ENCODE results near the gene COA8. TPM values are rescaled to one million over a fixed set of nuclear protein-coding genes. Genes with fewer than 3 reads are reported as not detected.
A peak's percentile ranks its signal among the peaks of the same experiment; 100 is the strongest.

COA8 gene
- total and polyA plus RNA-seq, 11 donors, result 30.6 to 109 (median 45.9) TPM

GRCh38 chr14:103547941-103548462 lies 14.8 kb upstream of the COA8 start:
- 90 to 92% (median 92%) methylated on average over 17 to 18 of the region's 18 CpGs for WGBS, 4 donors
- Histone ChIP-seq H3K4me1 (peaks cover 0 to 73% (median 53%) of the 10 kb centered on the region in 12 donors), H3K9me3 (no peaks in the 10 kb centered on the region), H3K27ac (peak overlapping the region in 2 of 12 donors; percentile 91 to 93), H3K27me3 (no peaks in the 10 kb centered on the region), H3K4me3 (no peak overlapping the region), H3K36me3 (peaks cover 0 to 2% (median 0%) of the 10 kb centered on the region in 9 donors)
- intact Hi-C loops (cut with DNase I), result loop anchor here in 7 of 10 donors (2.0 to 5.0 kb wide), 3 partner anchors 29 to 47 kb away; no protein-coding TSS in a partner anchor
- no peak for ATAC-seq
- DNase-seq, result peak in 1 of 5 donors; percentile 10
- TF ChIP-seq, protein P1, sequence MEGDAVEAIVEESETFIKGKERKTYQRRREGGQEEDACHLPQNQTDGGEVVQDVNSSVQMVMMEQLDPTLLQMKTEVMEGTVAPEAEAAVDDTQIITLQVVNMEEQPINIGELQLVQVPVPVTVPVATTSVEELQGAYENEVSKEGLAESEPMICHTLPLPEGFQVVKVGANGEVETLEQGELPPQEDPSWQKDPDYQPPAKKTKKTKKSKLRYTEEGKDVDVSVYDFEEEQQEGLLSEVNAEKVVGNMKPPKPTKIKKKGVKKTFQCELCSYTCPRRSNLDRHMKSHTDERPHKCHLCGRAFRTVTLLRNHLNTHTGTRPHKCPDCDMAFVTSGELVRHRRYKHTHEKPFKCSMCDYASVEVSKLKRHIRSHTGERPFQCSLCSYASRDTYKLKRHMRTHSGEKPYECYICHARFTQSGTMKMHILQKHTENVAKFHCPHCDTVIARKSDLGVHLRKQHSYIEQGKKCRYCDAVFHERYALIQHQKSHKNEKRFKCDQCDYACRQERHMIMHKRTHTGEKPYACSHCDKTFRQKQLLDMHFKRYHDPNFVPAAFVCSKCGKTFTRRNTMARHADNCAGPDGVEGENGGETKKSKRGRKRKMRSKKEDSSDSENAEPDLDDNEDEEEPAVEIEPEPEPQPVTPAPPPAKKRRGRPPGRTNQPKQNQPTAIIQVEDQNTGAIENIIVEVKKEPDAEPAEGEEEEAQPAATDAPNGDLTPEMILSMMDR (IDR thresholded peaks at IDR 0.05), result no peak
- no peak for TF ChIP-seq POLR2A (IDR thresholded peaks at IDR 0.05)

GRCh38 chr14:103548463-103549351 lies 14.1 kb upstream of the COA8 start:
- H3K36me3 ChIP-seq, result peaks cover 0 to 2% (median 0%) of the 10 kb centered on the region in 9 donors
- TF ChIP-seq, protein P1 (IDR thresholded peaks at IDR 0.05), result no peak
- TF ChIP-seq POLR2A (IDR thresholded peaks at IDR 0.05), result no peak
- intact Hi-C loops (cut with DNase I), result loop anchor here in 5 of 10 donors (5.0 kb wide), 1 partner anchor 46 kb away; no protein-coding TSS in a partner anchor
- peaks cover 0 to 73% (median 50%) of the 10 kb centered on the region in 12 donors for H3K4me1 ChIP-seq
- ATAC-seq (no peak), DNase-seq (peak in 1 of 5 donors; percentile 23)
- H3K9me3 ChIP-seq, result no peaks in the 10 kb centered on the region
- H3K4me3 ChIP-seq, result no peak overlapping the region
- peak overlapping the region in 9 of 12 donors; percentile 90 to 98 (median 91) for H3K27ac ChIP-seq
- H3K27me3 ChIP-seq, result no peaks in the 10 kb centered on the region
- WGBS, 4 donors, result 89 to 93% (median 91%) methylated on average over 17 to 27 of the region's 27 CpGs

- TF ChIP-seq, protein P1 (IDR thresholded peaks at IDR 0.05), result peak in 1 of 12 donors; percentile 5
- TF ChIP-seq POLR2A (IDR thresholded peaks at IDR 0.05), result no peak
- Histone ChIP-seq H3K27ac (peak overlapping the region in 11 of 12 donors; percentile 17 to 98 (median 91)), H3K27me3 (no peaks in the 10 kb centered on the region), H3K4me3 (peak overlapping the region in 1 of 12 donors; percentile 43), H3K4me1 (peaks cover 0 to 73% (median 42%) of the 10 kb centered on the region in 12 donors), H3K36me3 (peaks cover 0 to 2% (median 0%) of the 10 kb centered on the region in 9 donors), H3K9me3 (no peaks in the 10 kb centered on the region)
- DNase-seq (peak; percentile 61 to 77 (median 73)), ATAC-seq (peak in 3 of 4 donors; percentile 10 to 44 (median 19))
- intact Hi-C loops (cut with DNase I), result loop anchor here in 7 of 10 donors (5.0 to 10.0 kb wide), 3 partner anchors 32 to 1035 kb away; no protein-coding TSS in a partner anchor
- 79 to 82% (median 81%) methylated on average over 14 to 30 of the region's 30 CpGs for WGBS, 4 donors
These were observed 13.1 kb upstream of the COA8 start for GRCh38 chr14:103549361-103550311.

All from heart left ventricle (tissue), 16 donors.